WTC11 (cell line): Measurements from ENCODE around the gene HERPUD2.

ENCODE experiments used
- SMAD4 ChIP-seq: sonication (generic); formaldehyde crosslinking; IDR thresholded peaks from 2 replicates; pipeline ENCODE4 v1.8.0; 2022; ENCODE audit warnings: mild to moderate bottlenecking, missing genetic modification reagents
- TF ChIP-seq, protein P1 (sequence below): fragments of 200-600 bp; IDR thresholded peaks from 2 replicates; pipeline ENCODE4 v1.8.0; 2022; ENCODE audit warnings: antibody characterized with exemption

DNA sequence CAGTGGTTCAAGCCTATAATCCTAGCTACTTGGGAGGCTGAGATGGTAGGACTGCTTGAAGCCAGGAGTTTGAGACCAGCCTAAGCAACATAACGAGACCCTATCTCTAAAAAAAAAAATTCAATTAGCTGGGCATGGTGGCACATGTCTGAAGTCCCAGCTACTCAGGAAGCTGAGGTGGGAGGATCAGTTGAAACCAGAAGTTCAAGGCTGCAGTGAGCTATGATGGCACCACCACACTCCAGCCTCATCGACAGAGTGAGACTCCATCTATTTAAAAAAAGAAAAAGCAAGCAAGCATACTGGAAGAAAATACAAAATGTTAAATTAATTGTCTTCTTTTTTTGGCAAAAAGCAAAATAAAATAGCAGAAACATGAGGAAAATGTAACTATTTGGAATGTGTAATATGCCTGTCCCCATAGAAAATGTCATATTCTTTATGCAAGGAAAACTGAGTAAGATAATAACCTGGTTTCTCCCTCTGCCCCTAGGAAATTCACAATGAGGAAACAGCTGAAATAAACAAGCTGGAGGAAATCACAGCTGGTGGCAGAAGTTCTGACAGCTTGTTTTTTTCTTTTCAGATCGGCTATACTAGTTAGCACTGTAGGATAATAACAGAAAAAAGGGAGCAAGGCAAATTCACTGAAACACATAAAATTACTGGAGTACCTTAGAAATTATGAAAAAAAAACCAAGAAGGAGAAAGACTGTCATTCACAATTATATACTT, 48.5 kb downstream of the HERPUD2 start:
- TF ChIP-seq SMAD4 (CRISPR knock-in tag), result no peak
- TF ChIP-seq, protein P1, sequence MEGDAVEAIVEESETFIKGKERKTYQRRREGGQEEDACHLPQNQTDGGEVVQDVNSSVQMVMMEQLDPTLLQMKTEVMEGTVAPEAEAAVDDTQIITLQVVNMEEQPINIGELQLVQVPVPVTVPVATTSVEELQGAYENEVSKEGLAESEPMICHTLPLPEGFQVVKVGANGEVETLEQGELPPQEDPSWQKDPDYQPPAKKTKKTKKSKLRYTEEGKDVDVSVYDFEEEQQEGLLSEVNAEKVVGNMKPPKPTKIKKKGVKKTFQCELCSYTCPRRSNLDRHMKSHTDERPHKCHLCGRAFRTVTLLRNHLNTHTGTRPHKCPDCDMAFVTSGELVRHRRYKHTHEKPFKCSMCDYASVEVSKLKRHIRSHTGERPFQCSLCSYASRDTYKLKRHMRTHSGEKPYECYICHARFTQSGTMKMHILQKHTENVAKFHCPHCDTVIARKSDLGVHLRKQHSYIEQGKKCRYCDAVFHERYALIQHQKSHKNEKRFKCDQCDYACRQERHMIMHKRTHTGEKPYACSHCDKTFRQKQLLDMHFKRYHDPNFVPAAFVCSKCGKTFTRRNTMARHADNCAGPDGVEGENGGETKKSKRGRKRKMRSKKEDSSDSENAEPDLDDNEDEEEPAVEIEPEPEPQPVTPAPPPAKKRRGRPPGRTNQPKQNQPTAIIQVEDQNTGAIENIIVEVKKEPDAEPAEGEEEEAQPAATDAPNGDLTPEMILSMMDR, result no peak
